Measurements from ENCODE around the gene TARBP2.

- TF ChIP-seq, protein P1, sequence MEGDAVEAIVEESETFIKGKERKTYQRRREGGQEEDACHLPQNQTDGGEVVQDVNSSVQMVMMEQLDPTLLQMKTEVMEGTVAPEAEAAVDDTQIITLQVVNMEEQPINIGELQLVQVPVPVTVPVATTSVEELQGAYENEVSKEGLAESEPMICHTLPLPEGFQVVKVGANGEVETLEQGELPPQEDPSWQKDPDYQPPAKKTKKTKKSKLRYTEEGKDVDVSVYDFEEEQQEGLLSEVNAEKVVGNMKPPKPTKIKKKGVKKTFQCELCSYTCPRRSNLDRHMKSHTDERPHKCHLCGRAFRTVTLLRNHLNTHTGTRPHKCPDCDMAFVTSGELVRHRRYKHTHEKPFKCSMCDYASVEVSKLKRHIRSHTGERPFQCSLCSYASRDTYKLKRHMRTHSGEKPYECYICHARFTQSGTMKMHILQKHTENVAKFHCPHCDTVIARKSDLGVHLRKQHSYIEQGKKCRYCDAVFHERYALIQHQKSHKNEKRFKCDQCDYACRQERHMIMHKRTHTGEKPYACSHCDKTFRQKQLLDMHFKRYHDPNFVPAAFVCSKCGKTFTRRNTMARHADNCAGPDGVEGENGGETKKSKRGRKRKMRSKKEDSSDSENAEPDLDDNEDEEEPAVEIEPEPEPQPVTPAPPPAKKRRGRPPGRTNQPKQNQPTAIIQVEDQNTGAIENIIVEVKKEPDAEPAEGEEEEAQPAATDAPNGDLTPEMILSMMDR (IDR thresholded peaks at IDR 0.05; ENCODE audit: low read depth, low read length, poor library complexity, severe bottlenecking), result no peak
- no peak for TF ChIP-seq EZH2phosphoT487 (IDR thresholded peaks at IDR 0.05; ENCODE audit: borderline replicate concordance, low read length)
Measured at GRCh38 chr12:53461059-53461458, 40.0 kb upstream of the TARBP2 start.

All from DOHH2 (cell line).